Measurements from ENCODE around the gene AP4E1. TPM values are rescaled to one million over a fixed set of nuclear protein-coding genes. Genes with fewer than 3 reads are reported as not detected.
"Not testable (repeated sequence)": the region's sequence is repeated elsewhere in the genome, so short reads cannot be mapped to it uniquely, and the experiment has no call there.

The AP4E1 gene
- total RNA-seq, 2 donors from 2014 or later = 10.6 to 15.6 TPM

DNA sequence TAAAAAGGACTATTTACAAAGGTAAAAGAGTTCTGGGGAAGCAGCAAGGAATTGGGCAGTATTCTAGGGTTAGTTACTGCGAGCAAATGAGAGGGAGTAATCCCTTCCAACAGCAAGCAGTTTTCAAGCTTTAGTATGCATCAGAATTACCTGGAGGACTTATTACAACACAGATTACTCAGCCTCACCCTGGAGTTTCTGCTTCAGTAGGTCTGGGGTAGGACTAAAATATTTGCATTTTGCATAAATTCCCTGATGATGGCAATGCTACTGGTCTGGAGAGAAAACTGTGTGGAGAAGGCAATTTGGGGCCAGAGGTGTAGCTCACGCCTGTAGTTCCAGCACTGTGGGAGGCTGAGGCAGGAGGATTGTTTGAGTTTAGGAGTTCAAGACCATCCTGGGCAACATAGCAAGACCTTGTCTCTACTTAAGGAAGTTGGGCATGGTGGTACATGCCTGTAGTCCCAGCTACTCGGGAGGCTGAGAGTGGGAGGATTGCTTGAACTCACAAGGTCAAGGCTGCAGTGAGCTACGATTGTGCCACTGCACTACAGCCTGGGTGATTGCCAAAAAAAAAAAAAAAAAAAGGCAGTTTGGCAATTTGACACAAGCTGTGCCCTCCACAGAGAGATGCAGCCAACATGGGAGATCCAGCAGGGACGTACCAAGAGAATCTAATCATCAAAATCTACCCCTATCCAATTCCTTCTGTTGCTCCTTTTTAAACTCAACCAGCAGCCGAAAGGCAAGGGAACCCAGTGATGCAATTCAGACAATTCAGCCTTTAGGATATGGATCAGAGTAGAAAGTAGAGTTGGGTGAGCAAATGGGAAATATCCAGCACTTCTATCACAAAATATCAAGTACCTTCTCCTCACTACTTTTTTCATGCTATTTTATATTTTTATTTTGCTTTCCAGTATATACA, 27.1 kb upstream of the AP4E1 start:
- no peaks in the 10 kb centered on the region for H3K27me3 Mint-ChIP-seq
- no peaks in the 10 kb centered on the region for H3K9me3 Mint-ChIP-seq
- H3K4me3 Mint-ChIP-seq = peak overlapping the region; percentile 80

GRCh38 chr15:50883903-50884302, 24.6 kb upstream of the AP4E1 start:
- ATAC-seq (replicated peaks) = no peak
- Mint-ChIP-seq H3K27ac (no peak overlapping the region), H3K36me3 (ENCODE audit: low read depth) (no peaks in the 10 kb centered on the region), H3K4me1 (peaks cover 39% of the 10 kb centered on the region), H3K27me3 (no peaks in the 10 kb centered on the region), H3K4me3 (peak overlapping the region; percentile 71), H3K9me3 (no peaks in the 10 kb centered on the region)

More for the DNA sequence above, 27.1 kb upstream of the AP4E1 start:
- Mint-ChIP-seq H3K36me3 (ENCODE audit: low read depth) (no peaks in the 10 kb centered on the region), H3K27ac (peak overlapping the region; percentile 98), H3K4me1 (peaks cover 57% of the 10 kb centered on the region)
- peak; percentile 46 for ATAC-seq (replicated peaks)

DNA sequence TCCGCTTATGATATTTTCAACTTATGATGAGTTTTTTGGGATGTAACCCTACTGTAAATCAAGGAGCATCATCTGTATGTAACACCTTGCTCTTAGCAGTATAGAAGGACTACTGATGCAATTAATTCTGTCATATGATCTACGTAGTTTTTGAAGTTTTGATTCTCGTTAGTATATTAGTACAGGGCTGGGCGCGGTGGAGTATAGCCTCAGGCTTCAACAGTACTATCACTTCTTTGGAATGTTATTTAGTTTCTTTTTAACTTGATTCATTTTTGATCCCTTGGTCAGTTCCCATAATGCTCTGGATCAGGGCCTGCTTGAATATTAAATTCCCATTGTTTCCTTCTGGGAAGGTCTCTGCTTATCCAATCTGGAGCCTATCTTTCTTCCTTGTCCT, 23.9 kb upstream of the AP4E1 start:
- Mint-ChIP-seq H3K27ac (peak overlapping the region; percentile 75), H3K27me3 (no peaks in the 10 kb centered on the region), H3K9me3 (no peaks in the 10 kb centered on the region), H3K4me3 (peak overlapping the region; percentile 71), H3K4me1 (peaks cover 33% of the 10 kb centered on the region), H3K36me3 (ENCODE audit: low read depth) (no peaks in the 10 kb centered on the region)
- no peak for ATAC-seq (replicated peaks)

DNA sequence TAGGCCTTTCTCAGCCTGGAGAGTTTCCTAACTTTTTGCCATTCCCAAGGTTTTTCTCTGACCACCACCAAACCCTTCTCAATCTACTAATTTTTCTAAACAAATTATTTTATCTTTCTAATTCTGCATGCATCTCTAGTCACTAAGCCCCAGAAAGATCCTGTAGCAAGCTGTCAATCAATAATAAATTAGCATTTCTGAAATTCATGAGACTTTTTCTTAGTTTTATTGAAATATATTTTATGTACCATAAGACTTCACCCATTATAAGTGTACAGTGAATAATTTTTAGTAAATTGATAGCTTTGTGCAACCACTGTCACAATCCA, 22.4 kb upstream of the AP4E1 start:
- peak overlapping the region; percentile 71 for H3K4me3 Mint-ChIP-seq
- H3K27me3 Mint-ChIP-seq = no peaks in the 10 kb centered on the region
- peaks cover 23% of the 10 kb centered on the region for H3K4me1 Mint-ChIP-seq
- no peaks in the 10 kb centered on the region for H3K36me3 Mint-ChIP-seq (ENCODE audit: low read depth)
- no peak for ATAC-seq (replicated peaks)
- no peaks in the 10 kb centered on the region for H3K9me3 Mint-ChIP-seq
- H3K27ac Mint-ChIP-seq = peak overlapping the region; percentile 75

- no peaks in the 10 kb centered on the region for H3K27me3 Mint-ChIP-seq
- H3K4me3 Mint-ChIP-seq = peak overlapping the region; percentile 71
- H3K27ac Mint-ChIP-seq = no peak overlapping the region
- no peak for ATAC-seq (replicated peaks)
- no peaks in the 10 kb centered on the region for H3K9me3 Mint-ChIP-seq
- peaks cover 19% of the 10 kb centered on the region for H3K4me1 Mint-ChIP-seq
- H3K36me3 Mint-ChIP-seq (ENCODE audit: low read depth) = no peaks in the 10 kb centered on the region
Measured at GRCh38 chr15:50886611-50887345, 21.7 kb upstream of the AP4E1 start.

- H3K9me3 Mint-ChIP-seq = no peaks in the 10 kb centered on the region
- no peaks in the 10 kb centered on the region for H3K36me3 Mint-ChIP-seq (ENCODE audit: low read depth)
- H3K4me3 Mint-ChIP-seq = no peak overlapping the region
- H3K4me1 Mint-ChIP-seq = peaks cover 19% of the 10 kb centered on the region
- H3K27ac Mint-ChIP-seq = no peak overlapping the region
- ATAC-seq (replicated peaks) = no peak
- H3K27me3 Mint-ChIP-seq = no peaks in the 10 kb centered on the region
Measured at GRCh38 chr15:50888054-50888453, 20.4 kb upstream of the AP4E1 start.

DNA sequence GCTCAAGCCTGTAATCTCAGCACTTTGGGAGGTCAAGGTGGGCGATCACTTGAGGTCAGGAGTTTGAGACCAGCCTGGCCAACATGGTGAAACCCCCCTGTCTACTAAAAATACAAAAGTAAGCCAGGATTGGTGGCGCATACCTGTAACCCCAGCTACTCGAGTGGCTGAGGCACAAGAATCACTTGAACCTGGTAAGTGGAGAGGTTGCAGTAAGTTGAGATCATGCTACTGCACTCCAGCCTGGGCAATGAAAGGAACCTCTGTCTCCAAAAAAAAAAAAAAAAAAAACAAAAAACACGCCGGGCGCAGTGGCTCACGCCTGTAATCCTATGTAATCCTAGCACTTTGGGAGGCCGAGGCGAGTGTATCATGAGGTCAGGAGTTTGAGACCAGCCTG, 18.9 kb upstream of the AP4E1 start:
- no peak for ATAC-seq (replicated peaks)
- H3K27ac Mint-ChIP-seq = no peak overlapping the region

GRCh38 chr15:50890751-50891150, 17.7 kb upstream of the AP4E1 start:
- Mint-ChIP-seq H3K4me3 (no peak overlapping the region), H3K36me3 (ENCODE audit: low read depth) (no peaks in the 10 kb centered on the region), H3K4me1 (peaks cover 3% of the 10 kb centered on the region), H3K9me3 (no peaks in the 10 kb centered on the region), H3K27ac (no peak overlapping the region), H3K27me3 (no peaks in the 10 kb centered on the region)
- ATAC-seq (replicated peaks) = no peak

More for the DNA sequence above, 18.9 kb upstream of the AP4E1 start:
- no peak overlapping the region for H3K4me3 Mint-ChIP-seq
- H3K27me3 Mint-ChIP-seq = no peaks in the 10 kb centered on the region
- H3K36me3 Mint-ChIP-seq (ENCODE audit: low read depth) = no peaks in the 10 kb centered on the region
- H3K9me3 Mint-ChIP-seq = no peaks in the 10 kb centered on the region
- H3K4me1 Mint-ChIP-seq = peaks cover 15% of the 10 kb centered on the region

- Mint-ChIP-seq H3K4me3 (no peak overlapping the region), H3K4me1 (no peaks in the 10 kb centered on the region), H3K27ac (no peak overlapping the region), H3K36me3 (ENCODE audit: low read depth) (no peaks in the 10 kb centered on the region), H3K27me3 (no peaks in the 10 kb centered on the region), H3K9me3 (no peaks in the 10 kb centered on the region)
- no peak for ATAC-seq (replicated peaks)
Measured at GRCh38 chr15:50891159-50891558, 17.3 kb upstream of the AP4E1 start.

DNA sequence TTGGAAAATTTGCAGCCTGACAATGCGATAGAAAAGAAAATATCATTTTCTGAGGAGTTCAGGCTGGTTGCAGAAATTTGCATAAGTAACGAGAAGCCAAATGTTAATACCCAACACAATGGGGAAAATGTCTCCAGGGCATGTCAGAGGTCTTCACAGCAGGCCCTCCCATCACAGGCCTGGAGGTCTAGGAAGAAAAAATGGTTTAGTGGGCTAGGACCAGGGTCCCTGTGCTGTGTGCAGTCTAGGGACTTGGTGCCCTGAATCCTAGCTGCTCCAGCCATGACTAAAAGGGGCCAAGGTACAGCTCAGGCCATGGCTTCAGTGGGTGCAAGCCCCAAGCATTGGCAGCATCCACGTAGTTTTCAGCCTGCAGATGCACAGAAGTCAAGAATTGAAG, 14.5 kb upstream of the AP4E1 start:
- no peaks in the 10 kb centered on the region for H3K27me3 Mint-ChIP-seq
- H3K36me3 Mint-ChIP-seq (ENCODE audit: low read depth) = no peaks in the 10 kb centered on the region
- no peak overlapping the region for H3K27ac Mint-ChIP-seq
- H3K9me3 Mint-ChIP-seq = no peaks in the 10 kb centered on the region
- H3K4me3 Mint-ChIP-seq = no peak overlapping the region
- H3K4me1 Mint-ChIP-seq = no peaks in the 10 kb centered on the region
- ATAC-seq (replicated peaks) = no peak

- H3K36me3 Mint-ChIP-seq (ENCODE audit: low read depth); H3K4me3 Mint-ChIP-seq; H3K27ac Mint-ChIP-seq; H3K9me3 Mint-ChIP-seq; H3K27me3 Mint-ChIP-seq; H3K4me1 Mint-ChIP-seq; ATAC-seq (replicated peaks): not testable (repeated sequence)
Measured at GRCh38 chr15:50901390-50901789, 7.1 kb upstream of the AP4E1 start.

- no peak for ATAC-seq (replicated peaks)
- peaks cover 12% of the 10 kb centered on the region for H3K36me3 Mint-ChIP-seq (ENCODE audit: low read depth)
- H3K4me3 Mint-ChIP-seq = no peak overlapping the region
- peaks cover 4% of the 10 kb centered on the region for H3K4me1 Mint-ChIP-seq
- H3K27ac Mint-ChIP-seq = no peak overlapping the region
- H3K27me3 Mint-ChIP-seq = no peaks in the 10 kb centered on the region
- no peaks in the 10 kb centered on the region for H3K9me3 Mint-ChIP-seq
Measured at GRCh38 chr15:50904211-50904610, 4.3 kb upstream of the AP4E1 start.

DNA sequence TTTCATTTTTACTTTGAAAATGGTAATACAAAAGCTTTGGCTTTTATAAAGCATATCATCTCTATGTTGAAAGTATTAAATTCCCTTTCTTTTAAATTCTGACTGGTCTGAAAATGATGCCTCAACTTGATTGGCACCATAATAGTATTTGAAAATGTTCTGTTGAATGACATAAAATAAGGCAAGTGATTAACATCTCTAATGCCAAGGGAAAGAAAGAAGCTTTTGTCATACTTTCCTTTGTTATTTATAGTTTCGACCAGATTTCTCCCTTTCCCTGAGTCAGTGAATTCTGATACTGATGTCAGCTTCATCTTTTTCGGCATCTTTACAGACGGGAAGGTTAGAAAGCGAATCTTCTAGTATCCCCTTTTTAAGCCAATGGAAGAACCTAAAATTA, 3.4 kb upstream of the AP4E1 start:
- Mint-ChIP-seq H3K27me3 (no peaks in the 10 kb centered on the region), H3K4me1 (peaks cover 4% of the 10 kb centered on the region), H3K9me3 (no peaks in the 10 kb centered on the region), H3K36me3 (ENCODE audit: low read depth) (peaks cover 13% of the 10 kb centered on the region), H3K27ac (no peak overlapping the region), H3K4me3 (peak overlapping the region; percentile 31)
- ATAC-seq (replicated peaks) = no peak

DNA sequence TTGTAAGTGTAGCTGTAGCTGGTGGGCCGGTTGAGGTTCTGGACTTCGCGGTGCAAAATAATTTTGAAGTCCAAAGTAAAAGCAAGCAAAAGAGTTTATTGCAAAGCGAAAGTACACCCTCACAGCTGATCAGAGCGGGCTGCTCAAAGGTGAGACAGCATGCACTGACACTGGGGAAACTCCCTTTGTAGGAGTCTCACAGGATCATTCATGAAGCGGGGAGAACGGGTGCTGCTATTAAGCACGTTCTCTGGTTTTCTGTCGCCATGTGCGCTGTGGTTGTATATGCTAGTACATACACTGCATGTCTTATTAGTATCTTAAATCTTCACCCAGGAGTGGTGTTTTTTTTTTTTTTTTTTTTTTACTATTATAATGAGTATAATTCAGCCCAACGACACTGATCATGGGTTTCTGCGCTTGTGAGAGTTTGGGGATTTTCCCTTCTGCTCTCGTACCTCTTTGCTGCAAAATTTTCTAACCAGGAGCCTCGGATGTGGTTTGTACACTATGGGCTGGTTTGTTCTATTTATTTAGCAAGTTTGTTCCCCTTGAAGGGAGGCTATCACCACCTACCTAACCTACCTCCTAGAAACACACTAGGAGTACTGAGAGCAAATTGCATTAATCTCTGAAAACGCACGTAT, 1.4 kb upstream of the AP4E1 start:
- Mint-ChIP-seq H3K27ac (peak overlapping the region; percentile 96), H3K36me3 (ENCODE audit: low read depth) (peaks cover 31% of the 10 kb centered on the region), H3K4me1 (peaks cover 8% of the 10 kb centered on the region), H3K27me3 (no peaks in the 10 kb centered on the region), H3K4me3 (peak overlapping the region; percentile 90), H3K9me3 (no peaks in the 10 kb centered on the region)
- peak; percentile 82 for ATAC-seq (replicated peaks)

All from activated T-helper 17 cell treated with anti-CD3 and anti-CD28 coated beads, Interleukin-2, amount 50 U/mL, for 72 hours (primary cell).